Keratinocyte (primary cell): ENCODE measurements around the gene CLCA4. TPM values are rescaled to one million over a fixed set of nuclear protein-coding genes. Genes with fewer than 3 reads are reported as not detected.

Source experiments
- DNase-seq: peaks from one replicate; pipeline ENCODE4 v3.0.0-alpha.2; 2011; ENCODE audit warnings: low read depth, missing footprints, low spot score
- FAIRE-seq: peaks from 2 replicates; lab custom pipeline; 2011; peaks lifted over from hg19 to GRCh38; lab: Jason Lieb, UNC
- H2AFZ ChIP-seq: 2 replicates; pipeline ENCODE4 v1.6.0; 2012; ENCODE audit warnings: low read length, control low read depth, inconsistent platforms; ENCODE audit not compliant: control insufficient read depth
- H3K27ac ChIP-seq: 2 replicates; pipeline ENCODE4 v1.5.1; 2011; ENCODE audit warnings: low read length; ENCODE audit not compliant: control insufficient read depth, insufficient read depth
- H3K27me3 ChIP-seq: 3 replicates; pipeline ENCODE4 v1.6.0; 2011; ENCODE audit warnings: low read length; ENCODE audit not compliant: control insufficient read depth, insufficient read depth; ENCODE audit errors: extremely low read depth
- H3K36me3 ChIP-seq, 2 experiments: 2 replicates in 1 of 2; 3 replicates in 1 of 2; pipeline ENCODE4 v1.5.1; 2011; ENCODE audit warnings: low read length in 2 of 2, mild to moderate bottlenecking in 1 of 2; ENCODE audit not compliant: control insufficient read depth in 2 of 2, insufficient read depth in 2 of 2; ENCODE audit errors: extremely low read depth in 1 of 2
- H3K4me1 ChIP-seq: 3 replicates; pipeline ENCODE4 v1.5.1; 2011; ENCODE audit warnings: low read length; ENCODE audit not compliant: control insufficient read depth, insufficient read depth; ENCODE audit errors: extremely low read depth
- H3K4me2 ChIP-seq: 3 replicates; pipeline ENCODE4 v1.6.0; 2011; ENCODE audit warnings: low read depth, low read length; ENCODE audit not compliant: control insufficient read depth, insufficient read depth; ENCODE audit errors: extremely low read depth
- H3K4me3 ChIP-seq, 3 experiments: fragments of 200-600 bp in 1 of 3; sonication (generic) in 1 of 3; 2 replicates in 2 of 3; 3 replicates in 1 of 3; pipeline ENCODE4 v1.5.1; 2011 to 2016; ENCODE audit warnings: low read length in 3 of 3, mild to moderate bottlenecking in 3 of 3, control low read depth in 2 of 3, inconsistent platforms in 1 of 3, low read depth in 1 of 3, mixed read lengths in 1 of 3, mixed run types in 1 of 3, moderate library complexity in 1 of 3; ENCODE audit not compliant: control insufficient read depth in 2 of 3, insufficient read depth in 2 of 3; ENCODE audit errors: extremely low read depth in 1 of 3
- H3K79me2 ChIP-seq: 2 replicates; pipeline ENCODE4 v1.6.0; 2012; ENCODE audit warnings: low read length; ENCODE audit not compliant: control insufficient read depth, insufficient read depth
- H3K9ac ChIP-seq: 3 replicates; pipeline ENCODE4 v1.6.0; 2011; ENCODE audit warnings: low read length; ENCODE audit not compliant: control insufficient read depth, insufficient read depth; ENCODE audit errors: extremely low read depth
- H3K9me1 ChIP-seq: 3 replicates; pipeline ENCODE4 v1.6.0; 2011; ENCODE audit warnings: low read length; ENCODE audit not compliant: control insufficient read depth, insufficient read depth; ENCODE audit errors: extremely low read depth
- H3K9me3 ChIP-seq: 2 replicates; pipeline ENCODE4 v1.5.1; 2012; ENCODE audit warnings: low read depth, low read length; ENCODE audit not compliant: control insufficient read depth
- H4K20me1 ChIP-seq: 3 replicates; pipeline ENCODE4 v1.6.0; 2011; ENCODE audit warnings: low read length; ENCODE audit not compliant: control insufficient read depth, insufficient read depth; ENCODE audit errors: extremely low read depth
- CTCF ChIP-seq, 3 experiments: IDR thresholded peaks in 1 of 3; conservative IDR thresholded peaks in 1 of 3; optimal IDR thresholded peaks in 1 of 3; 2 replicates in 2 of 3; 3 replicates in 1 of 3; pipeline versions ENCODE3 to v1.5.1; 2011; ENCODE audit warnings: low read length in 3 of 3, mild to moderate bottlenecking in 3 of 3, moderate library complexity in 2 of 3, control low read depth in 1 of 3, inconsistent platforms in 1 of 3; ENCODE audit not compliant: insufficient read depth in 2 of 3; ENCODE audit errors: extremely low read depth in 1 of 3
- EZH2 ChIP-seq: IDR thresholded peaks from one replicate; pipeline ENCODE4 v1.6.1; 2012; ENCODE audit warnings: inconsistent platforms, mild to moderate bottlenecking, low read length, moderate library complexity
- dilution Hi-C: fragments of 300-500 bp; cut with MboI; formaldehyde crosslinking; loops from one replicate; pipeline ENCODE4 v1.7.0; 2020; ENCODE audit warnings: low sequenced_read_pairs; ENCODE audit not compliant: extremely low pct_ligation_motif_present
- polyA plus RNA-seq, 5 experiments: library from polyadenylated mRNA; depleted of rRNA in 3 of 5; stranded (reverse) in 3 of 5; stranded (forward) in 1 of 5; unstranded in 1 of 5; fragments of >200 nt; gene quantifications; 1 replicate in 1 of 5; 2 replicates in 3 of 5; 3 replicates in 1 of 5; pipeline versions ENCODE4 v1.2.1 to v1.2.3, GENCODE V29; 2011 to 2012; ENCODE audit warnings: missing spikeins in 2 of 5, low read depth in 1 of 5, low replicate concordance in 1 of 5

Gene CLCA4
- polyA plus RNA-seq, 1 donor (not counting 4 experiments of a cell fraction or from before 2014, with no cell fraction given): 1.5 TPM

GRCh38 chr1:86616433-86616832 lies 69.6 kb downstream of the CLCA4 start:
- no peak for FAIRE-seq
- H2AFZ ChIP-seq: no peak overlapping the region
- no peak overlapping the region for H3K4me2 ChIP-seq
- H3K27me3 ChIP-seq: no peaks in the 10 kb centered on the region
- H4K20me1 ChIP-seq: no peaks in the 10 kb centered on the region
- dilution Hi-C loops: no loop called here
- H3K9me3 ChIP-seq: no peaks in the 10 kb centered on the region
- H3K27ac ChIP-seq: no peak overlapping the region
- H3K79me2 ChIP-seq: no peaks in the 10 kb centered on the region
- DNase-seq: no peak
- H3K9ac ChIP-seq: no peak overlapping the region
- H3K9me1 ChIP-seq: no peaks in the 10 kb centered on the region
- no peaks in the 10 kb centered on the region for H3K4me1 ChIP-seq
- H3K36me3 ChIP-seq: no peaks in the 10 kb centered on the region
- H3K4me3 ChIP-seq: no peak overlapping the region
- no peak for TF ChIP-seq CTCF (optimal IDR thresholded peaks at IDR 0.05 in 1 of 3, IDR thresholded peaks at IDR 0.05 in 1 of 3, conservative IDR thresholded peaks at IDR 0.05 in 1 of 3; ENCODE audit: extremely low read depth in 1 of 3, insufficient read depth in 2 of 3, low read length in 3 of 3)
- TF ChIP-seq EZH2: no peak

DNA sequence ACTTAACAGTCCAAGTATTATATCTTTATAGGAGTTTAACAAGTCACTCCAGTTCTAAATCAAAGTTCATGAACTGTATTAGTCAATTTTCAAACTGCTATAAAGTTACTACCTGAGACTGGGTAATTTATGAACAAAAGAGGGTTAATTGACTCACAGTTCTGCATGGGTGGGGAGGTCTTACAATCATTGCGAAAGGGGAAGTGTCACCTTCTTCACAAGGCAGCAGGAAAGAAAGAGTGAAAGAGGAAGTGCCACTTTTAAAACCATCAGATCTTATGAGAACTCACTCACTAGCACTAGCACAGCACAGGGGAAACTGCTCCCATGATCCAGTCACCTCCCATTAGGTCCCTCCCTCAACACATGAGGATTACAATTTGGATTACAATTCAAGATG lies 70.0 kb downstream of the CLCA4 start:
- Histone ChIP-seq H3K4me1 (no peaks in the 10 kb centered on the region), H3K27ac (no peak overlapping the region), H3K79me2 (no peaks in the 10 kb centered on the region), H3K4me2 (no peak overlapping the region), H3K27me3 (no peaks in the 10 kb centered on the region), H3K4me3 (no peak overlapping the region), H3K9me3 (no peaks in the 10 kb centered on the region), H3K36me3 (no peaks in the 10 kb centered on the region), H3K9me1 (no peaks in the 10 kb centered on the region), H2AFZ (peak overlapping the region; percentile 80), H3K9ac (no peak overlapping the region), H4K20me1 (no peaks in the 10 kb centered on the region)
- FAIRE-seq: peak; percentile 52
- no peak for TF ChIP-seq EZH2
- DNase-seq: no peak
- dilution Hi-C loops: no loop called here

- no peaks in the 10 kb centered on the region for H3K79me2 ChIP-seq
- H3K27me3 ChIP-seq: no peaks in the 10 kb centered on the region
- no peaks in the 10 kb centered on the region for H3K4me1 ChIP-seq
- no peaks in the 10 kb centered on the region for H3K9me1 ChIP-seq
- dilution Hi-C loops: no loop called here
- H3K4me2 ChIP-seq: no peak overlapping the region
- no peaks in the 10 kb centered on the region for H3K9me3 ChIP-seq
- FAIRE-seq: no peak
- H3K9ac ChIP-seq: no peak overlapping the region
- H3K4me3 ChIP-seq: no peak overlapping the region
- H3K36me3 ChIP-seq: no peaks in the 10 kb centered on the region
- no peak for DNase-seq
- H3K27ac ChIP-seq: no peak overlapping the region
- no peak overlapping the region for H2AFZ ChIP-seq
- H4K20me1 ChIP-seq: no peaks in the 10 kb centered on the region
- no peak for TF ChIP-seq CTCF (optimal IDR thresholded peaks at IDR 0.05 in 1 of 3, IDR thresholded peaks at IDR 0.05 in 1 of 3, conservative IDR thresholded peaks at IDR 0.05 in 1 of 3; ENCODE audit: extremely low read depth in 1 of 3, insufficient read depth in 2 of 3, low read length in 3 of 3)
Measured at GRCh38 chr1:86618358-86618757, 71.5 kb downstream of the CLCA4 start.
